Stimulated activated CD4-positive, alpha-beta T cell treated with anti-CD3 and anti-CD28 coated beads, TNF-alpha, amount 100 ng/mL, for 24 hours (primary cell): Measurements from ENCODE around the gene NEGR1.

ENCODE experiments used
- DNase-seq, 3 experiments: peaks; one replicate each; pipeline ENCODE4 v3.0.0-alpha.2; 2020; ENCODE audit warnings: low read depth in 3 of 3

NEGR1 gene

DNA sequence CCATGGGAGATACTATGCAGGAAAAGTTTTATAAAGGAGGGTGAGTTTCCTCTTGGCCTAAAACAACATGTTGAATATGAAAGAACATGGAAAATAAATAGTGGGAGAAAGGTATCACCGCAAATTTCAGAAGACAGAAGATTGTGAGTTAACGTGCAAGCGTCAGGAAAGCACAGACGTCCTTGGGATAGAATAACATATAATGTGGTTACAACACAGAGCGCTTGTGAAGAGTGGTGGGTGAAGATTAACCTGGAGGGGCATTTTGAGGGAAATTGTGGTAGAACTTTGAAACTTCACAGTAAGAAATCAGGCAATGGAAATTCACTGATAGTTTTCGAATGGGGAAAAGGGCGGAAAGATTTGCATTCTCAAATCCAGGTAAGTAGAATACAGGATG lies 47.3 kb downstream of the NEGR1 start:
- no peak for DNase-seq

DNA sequence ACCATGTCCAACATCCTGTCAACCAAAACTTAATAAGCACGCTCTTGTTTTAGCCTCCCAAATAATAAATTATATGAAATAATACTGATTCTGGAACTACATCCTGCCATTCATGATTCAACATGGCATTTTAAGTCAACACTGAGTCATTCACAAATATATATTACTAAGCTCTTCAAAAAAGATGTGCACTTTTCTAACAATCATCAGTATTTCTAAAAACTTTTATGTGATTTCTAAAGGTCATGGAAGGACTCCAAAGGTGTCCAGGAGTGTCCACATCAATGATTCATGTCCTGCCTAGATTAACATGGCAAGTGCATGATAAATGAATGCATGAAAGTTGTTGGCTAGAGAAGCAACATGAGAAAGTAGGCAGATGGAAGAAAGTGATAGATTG lies 51.6 kb downstream of the NEGR1 start:
- no peak for DNase-seq

- no peak for DNase-seq
These were observed 52.4 kb downstream of the NEGR1 start for GRCh38 chr1:72229893-72230292.

DNA sequence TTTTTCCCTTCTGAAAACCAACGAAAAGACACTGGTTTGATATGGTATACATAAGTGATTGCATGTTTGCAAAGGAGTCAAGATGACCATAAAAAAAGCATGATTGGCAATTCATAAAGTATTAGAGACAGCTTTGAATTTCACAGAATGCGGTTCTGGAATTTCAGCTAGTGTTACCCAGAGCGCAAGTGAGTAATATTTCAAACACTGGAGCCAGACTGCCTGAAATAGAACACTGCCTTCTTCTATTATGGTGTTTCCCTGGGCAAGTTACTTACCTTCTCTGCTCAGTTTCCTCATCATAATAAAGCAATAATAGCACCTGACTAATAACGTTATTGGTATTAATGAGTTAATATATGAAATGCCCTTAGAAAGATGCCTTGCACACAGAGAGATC lies 54.7 kb downstream of the NEGR1 start:
- DNase-seq: no peak

- no peak for DNase-seq
These were observed 57.8 kb downstream of the NEGR1 start for GRCh38 chr1:72224506-72224905.

DNA sequence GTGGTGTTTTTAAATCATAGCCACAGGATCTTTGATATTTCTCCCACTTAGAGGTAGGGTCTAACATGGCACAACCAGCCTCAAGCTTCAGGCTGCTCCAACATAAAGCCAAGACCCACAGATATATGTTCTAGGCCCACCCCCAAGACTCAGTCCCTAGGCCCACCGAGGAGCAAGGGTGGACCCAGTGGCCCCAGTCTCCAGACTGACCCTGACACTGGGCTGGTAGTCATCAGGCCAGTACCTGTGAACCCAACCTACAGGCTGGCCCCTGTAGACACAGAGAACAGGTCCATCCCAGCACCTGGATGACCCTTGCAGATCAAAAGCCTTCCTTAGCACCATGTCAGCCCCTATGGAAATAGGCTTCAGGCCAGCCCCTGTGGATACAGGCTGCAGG lies 60.5 kb downstream of the NEGR1 start:
- no peak for DNase-seq

- DNase-seq: no peak
These were observed 64.1 kb downstream of the NEGR1 start for GRCh38 chr1:72218141-72218739.

DNA sequence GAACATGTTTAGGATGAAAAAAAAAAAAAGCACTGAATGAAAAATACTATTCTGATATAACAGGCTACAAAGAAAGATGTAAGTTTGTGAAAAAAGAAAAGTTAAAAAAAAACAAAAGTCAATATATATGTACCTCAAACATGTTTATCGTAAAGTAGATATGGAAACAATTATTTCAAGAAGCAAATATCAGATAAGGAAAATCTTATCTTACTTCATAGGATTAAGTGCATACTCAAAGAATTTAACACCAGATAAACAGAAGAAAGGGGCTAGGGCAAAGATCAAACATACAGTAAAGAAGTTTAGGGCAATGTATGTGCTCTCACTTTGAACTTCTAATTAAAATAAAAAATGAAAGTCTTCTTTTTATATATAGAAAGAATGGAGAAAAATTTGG lies 75.3 kb downstream of the NEGR1 start:
- DNase-seq: no peak

DNA sequence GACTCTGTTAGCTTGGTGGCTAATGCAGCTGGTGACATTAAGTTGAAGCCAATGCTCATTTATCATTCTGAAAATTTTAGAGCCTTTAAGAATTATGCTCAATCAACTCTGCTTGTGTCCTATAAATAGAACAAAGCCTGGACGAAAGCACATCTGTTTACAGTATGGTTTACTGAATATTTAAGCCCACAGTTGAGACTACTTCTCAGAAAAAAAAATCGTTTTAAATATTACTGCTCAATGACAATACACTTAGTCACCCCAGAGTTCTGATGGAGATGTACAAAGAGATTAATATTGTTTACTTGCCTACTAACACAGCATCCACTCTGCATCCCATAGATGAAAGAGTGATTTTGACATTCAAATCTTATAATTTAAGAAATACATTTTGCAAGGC lies 79.6 kb downstream of the NEGR1 start:
- no peak for DNase-seq

DNA sequence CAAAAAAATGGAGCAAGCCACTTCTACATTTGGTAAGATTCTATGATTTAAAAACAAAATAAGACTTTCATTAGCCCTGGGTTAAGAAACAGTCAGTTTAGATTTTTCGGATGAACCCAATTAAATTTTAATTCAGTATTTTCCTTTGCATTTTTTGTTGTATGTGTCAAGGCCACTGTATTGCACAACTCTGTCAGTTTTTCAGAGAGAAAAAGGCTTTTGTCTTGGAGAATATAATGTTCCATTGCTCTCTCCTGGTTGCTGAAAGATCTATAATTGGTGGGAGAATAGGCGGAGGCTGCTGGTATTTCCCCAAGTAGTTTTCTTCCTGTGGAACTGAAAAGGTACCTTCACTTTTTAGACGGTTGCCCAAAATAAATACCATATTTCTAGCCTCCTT lies 84.6 kb downstream of the NEGR1 start:
- DNase-seq: no peak

DNA sequence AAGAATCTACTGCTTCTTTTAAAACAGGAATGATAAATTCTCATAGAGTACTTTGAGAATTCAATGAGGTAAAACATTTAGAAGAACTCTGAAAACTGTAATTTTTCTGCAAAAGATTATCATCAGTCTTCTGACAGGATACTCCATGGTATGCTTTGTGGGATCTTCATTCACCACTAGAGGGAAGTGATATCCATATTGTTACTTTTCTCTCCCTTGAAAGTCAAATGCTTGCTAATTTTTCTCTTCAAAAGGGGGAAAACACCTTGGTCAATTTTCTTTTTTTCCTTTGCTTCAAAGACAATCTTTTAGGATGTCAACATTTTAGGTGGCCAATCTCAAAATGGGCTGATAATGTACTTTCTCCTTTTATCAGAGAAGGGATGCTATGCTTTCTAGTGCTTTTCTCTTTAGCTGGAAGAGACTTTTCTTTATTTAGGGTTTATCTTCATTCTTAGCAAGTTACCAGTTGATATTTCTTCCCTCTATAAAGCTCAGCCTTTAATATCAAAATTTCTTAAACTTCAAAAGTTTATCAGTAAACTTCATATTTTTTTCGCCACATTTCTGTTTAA lies 95.5 kb downstream of the NEGR1 start:
- no peak for DNase-seq

- no peak for DNase-seq
These were observed 98.1 kb downstream of the NEGR1 start for GRCh38 chr1:72184099-72184701.

- DNase-seq: no peak
These were observed 99.5 kb downstream of the NEGR1 start for GRCh38 chr1:72182859-72183258.

- DNase-seq: no peak
These were observed 104.1 kb downstream of the NEGR1 start for GRCh38 chr1:72178266-72178665.

DNA sequence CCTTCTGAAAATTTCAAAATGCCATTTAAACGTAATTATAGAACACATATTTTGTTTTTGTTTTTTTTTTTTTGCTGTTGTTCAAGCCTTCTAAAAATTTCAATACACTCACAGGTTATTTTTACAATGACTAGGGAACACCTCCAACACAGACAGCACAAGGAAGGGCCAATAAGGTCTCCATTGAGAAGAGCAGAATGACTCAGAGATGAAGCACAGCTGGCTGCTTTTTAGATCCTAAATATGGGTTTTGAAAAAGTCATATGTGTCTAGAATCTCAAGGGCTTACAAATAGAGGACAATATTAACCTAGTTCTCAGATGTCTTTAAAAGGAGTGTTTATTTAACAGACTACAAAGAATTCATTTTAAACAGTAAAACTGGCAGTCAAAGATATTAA lies 104.6 kb downstream of the NEGR1 start:
- no peak for DNase-seq

DNA sequence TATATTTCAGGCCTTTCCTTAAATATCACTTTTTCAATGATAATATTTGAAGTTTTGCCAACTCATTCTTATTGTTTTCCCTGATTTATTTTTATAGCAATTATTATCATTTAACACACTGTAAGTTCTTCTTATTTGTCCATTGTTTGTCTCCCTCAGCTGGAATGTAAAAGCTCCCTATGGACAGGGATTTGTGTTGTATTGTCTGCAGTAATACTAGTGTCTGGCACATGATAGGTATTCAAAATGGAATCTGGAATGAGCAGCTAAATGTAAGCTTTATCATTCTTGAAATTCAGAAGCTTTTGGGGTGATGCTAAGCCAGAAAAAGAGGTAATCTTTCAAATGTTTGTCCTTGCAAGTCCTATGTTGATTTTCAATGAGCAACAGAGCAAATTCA lies 112.1 kb downstream of the NEGR1 start:
- no peak for DNase-seq

DNA sequence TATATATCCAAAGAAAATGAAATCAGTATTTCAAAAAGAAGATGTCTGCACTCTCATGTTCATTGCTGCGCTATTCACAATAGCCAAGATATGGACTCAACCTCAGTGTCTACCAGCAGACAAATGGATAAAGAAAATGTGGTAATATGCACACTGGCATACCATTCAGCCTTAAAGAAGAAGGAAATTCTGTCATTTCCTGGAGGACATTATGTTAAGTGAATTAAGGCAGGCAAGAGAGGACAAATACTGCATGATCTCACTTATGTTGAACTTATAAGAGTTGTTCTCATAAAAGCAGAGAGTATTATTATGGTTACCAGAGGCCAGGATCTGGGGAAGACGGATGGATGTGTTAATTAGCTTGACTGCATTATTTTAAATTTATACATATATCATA lies 115.9 kb downstream of the NEGR1 start:
- DNase-seq: no peak

- DNase-seq: no peak
These were observed 131.8 kb downstream of the NEGR1 start for GRCh38 chr1:72150508-72150907.

DNA sequence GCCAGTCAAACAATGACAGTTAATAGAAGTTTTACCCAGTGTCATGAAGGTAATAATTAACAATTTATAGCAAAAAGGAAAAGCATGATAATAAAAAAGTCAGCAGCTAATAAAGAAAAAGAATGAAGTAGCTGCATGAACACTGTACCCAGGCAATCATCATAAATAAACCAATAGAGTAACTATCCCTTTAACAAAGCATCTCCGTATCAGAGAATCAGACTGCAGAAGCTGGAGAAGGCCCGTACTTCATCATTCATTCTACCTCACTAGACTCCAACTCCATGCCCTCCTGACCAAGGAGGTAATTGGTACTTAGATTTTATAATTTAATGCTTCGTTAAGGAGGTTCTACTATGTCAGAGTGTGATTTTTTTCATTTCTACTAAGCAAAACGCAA lies 140.5 kb downstream of the NEGR1 start:
- no peak for DNase-seq

DNA sequence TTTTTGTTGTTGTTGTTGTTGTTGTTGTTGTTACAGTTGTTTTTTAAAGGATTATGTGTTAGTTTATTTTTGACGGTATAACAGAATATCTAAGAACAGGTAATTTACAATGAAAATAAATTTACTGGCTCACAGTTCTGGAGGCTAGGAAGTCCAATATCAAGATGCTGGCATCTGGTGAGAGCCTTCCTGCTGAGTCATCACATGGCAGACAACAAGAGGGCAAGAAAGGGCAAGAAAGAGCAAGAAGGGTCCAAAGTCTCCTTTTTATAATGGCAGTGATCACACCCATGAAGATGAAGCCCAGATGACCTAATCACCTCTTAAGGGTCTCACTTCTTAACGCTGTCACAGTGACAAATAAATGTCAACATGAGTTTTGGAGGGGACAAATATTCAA lies 142.1 kb downstream of the NEGR1 start:
- DNase-seq: no peak

- no peak for DNase-seq
These were observed 144.7 kb downstream of the NEGR1 start for GRCh38 chr1:72137656-72138055.

DNA sequence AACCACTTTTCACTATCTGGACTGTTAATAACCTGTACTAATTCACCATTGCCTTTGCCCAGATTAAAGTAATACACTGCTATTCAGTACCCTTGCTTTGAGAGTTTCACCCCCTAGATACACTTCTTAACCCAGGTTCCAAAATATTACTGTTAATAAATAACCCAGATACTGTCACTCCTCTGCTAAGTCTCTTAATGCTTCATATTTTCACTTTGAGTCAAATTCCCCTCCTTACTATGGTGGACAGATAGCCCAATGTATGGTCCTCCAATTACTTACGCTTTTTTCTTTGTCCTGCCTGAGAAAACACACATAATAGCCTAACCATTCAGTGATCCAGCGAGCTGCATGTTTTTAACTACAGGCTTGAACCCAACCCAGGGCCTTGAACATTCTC lies 152.5 kb downstream of the NEGR1 start:
- no peak for DNase-seq

GRCh38 chr1:72122099-72122880 lies 160.0 kb downstream of the NEGR1 start:
- DNase-seq: no peak
